HCT116 (cell line): ENCODE data around the gene MAN2C1. TPM values are rescaled to one million over a fixed set of nuclear protein-coding genes. Genes with fewer than 3 reads are reported as not detected.

Experiments
- ATAC-seq: fragments of 200-7000 bp; cut with Tn5 transposase; 2 replicates; pipeline ENCODE4 v1.9.1; 2020; ENCODE audit warnings: mild to moderate bottlenecking, moderate library complexity
- BruUV-seq: library from RNA; stranded (reverse); fragments of 400-500 nt; replicated peaks from 2 replicates; lab custom pipeline; 2021; lab: Mats Ljungman, UMichigan
- CTCF ChIA-PET: fragments of 300-600 bp; sonication (Branson Sonifier 250); formaldehyde crosslinking; loops from one replicate; lab custom pipeline; 2021; ENCODE audit warnings: antibody characterized with exemption; lab: Charles Lee
- POLR2A ChIA-PET: fragments of 300-600, 350-600 bp; sonication (Branson Sonifier 250); formaldehyde crosslinking; loops from one replicate; lab custom pipeline; 2021; ENCODE audit warnings: antibody characterized with exemption; lab: Charles Lee
- RAD21 ChIA-PET, 2 experiments: fragments of 300-600 bp; sonication (Branson Sonifier 250); formaldehyde crosslinking; loops; one replicate each; lab custom pipeline; 2023; ENCODE audit warnings: low total read pairs in 2 of 2; ENCODE audit not compliant: uncharacterized antibody in 2 of 2, unreplicated experiment in 2 of 2, low non-redundant PET in 1 of 2; lab: Charles Lee
- DNase-seq: peaks from one replicate; pipeline ENCODE4 v3.0.0-alpha.2; 2010; ENCODE audit warnings: low read depth, low spot score
- H2AFZ ChIP-seq: fragments of 200-600 bp; shearing (Covaris generic), sonication (generic); 2 replicates; pipeline ENCODE4 v1.6.1; 2017; ENCODE audit warnings: low read depth, mixed run types, mixed read lengths, antibody characterized with exemption, low read length; ENCODE audit not compliant: poor library complexity, severe bottlenecking
- H3K27ac ChIP-seq: 2 replicates; pipeline ENCODE4 v1.5.1; 2012; ENCODE audit warnings: low read depth, low read length
- H3K27me3 ChIP-seq: fragments of 200-600 bp; sonication (generic); 2 replicates; pipeline ENCODE4 v1.6.1; 2016; ENCODE audit warnings: mixed run types, low read length, mixed read lengths; ENCODE audit not compliant: insufficient read depth
- H3K36me3 ChIP-seq, 2 experiments: fragments of 200-500 bp in 1 of 2; fragments of 200-600 bp in 1 of 2; sonication (Bioruptor generic) in 1 of 2; sonication (generic) in 1 of 2; 2 replicates each; pipeline versions ENCODE4 v1.5.1 to v1.6.1; 2014 to 2016; ENCODE audit warnings: low read length in 2 of 2, inconsistent platforms in 1 of 2, mixed read lengths in 1 of 2, mixed run types in 1 of 2; ENCODE audit not compliant: insufficient read depth in 2 of 2, control insufficient read depth in 1 of 2
- H3K4me1 ChIP-seq, 2 experiments: fragments of 200-600 bp in 1 of 2; sonication (generic) in 1 of 2; 2 replicates each; pipeline versions ENCODE4 v1.5.1 to v1.6.1; 2012 to 2017; ENCODE audit warnings: low read length in 2 of 2, inconsistent platforms in 1 of 2, mild to moderate bottlenecking in 1 of 2, mixed read lengths in 1 of 2, mixed run types in 1 of 2, moderate library complexity in 1 of 2; ENCODE audit not compliant: insufficient read depth in 2 of 2, control insufficient read depth in 1 of 2
- H3K4me2 ChIP-seq: fragments of 200-600 bp; sonication (generic); 2 replicates; pipeline ENCODE4 v1.6.1; 2017; ENCODE audit warnings: mixed run types, low read length, mixed read lengths
- H3K4me3 ChIP-seq, 2 experiments: fragments of 200-600 bp in 1 of 2; sonication (generic) in 1 of 2; replicated peaks in 1 of 2; 2 replicates each; pipeline ENCODE4 v1.5.1; 2011 to 2016; ENCODE audit warnings: low read length in 2 of 2, control low read depth in 1 of 2, low read depth in 1 of 2, mild to moderate bottlenecking in 1 of 2, mixed read lengths in 1 of 2, mixed run types in 1 of 2
- H3K79me2 ChIP-seq: fragments of 200-600 bp; sonication (generic); 2 replicates; pipeline ENCODE4 v1.6.1; 2017; ENCODE audit warnings: mild to moderate bottlenecking, mixed run types, low read length, moderate library complexity, mixed read lengths; ENCODE audit not compliant: insufficient read depth
- H3K9ac ChIP-seq: fragments of 200-600 bp; sonication (generic); 2 replicates; pipeline ENCODE4 v1.6.1; 2016; ENCODE audit warnings: low read length, mixed read lengths
- H3K9me2 ChIP-seq: fragments of 200-600 bp; sonication (generic), shearing (Covaris generic); 2 replicates; pipeline ENCODE4 v1.6.1; 2017; ENCODE audit warnings: mixed run types, mild to moderate bottlenecking, moderate library complexity; ENCODE audit not compliant: insufficient read depth
- H3K9me3 ChIP-seq, 2 experiments: fragments of 200-500 bp in 1 of 2; fragments of 200-600 bp in 1 of 2; sonication (Bioruptor generic) in 1 of 2; sonication (generic) in 1 of 2; 2 replicates each; pipeline ENCODE4 v1.6.1; 2014 to 2017; ENCODE audit warnings: low read length in 2 of 2, mixed read lengths in 2 of 2, inconsistent platforms in 1 of 2, low read depth in 1 of 2, mild to moderate bottlenecking in 1 of 2, mixed run types in 1 of 2, moderate library complexity in 1 of 2; ENCODE audit not compliant: control insufficient read depth in 1 of 2, insufficient read depth in 1 of 2
- H4K20me1 ChIP-seq: fragments of 200-600 bp; sonication (generic), shearing (Covaris generic); 2 replicates; pipeline ENCODE4 v1.6.1; 2017; ENCODE audit warnings: mixed run types, mild to moderate bottlenecking, moderate library complexity; ENCODE audit not compliant: insufficient read depth
- ELF1 ChIP-seq: IDR thresholded peaks from 2 replicates; pipeline ENCODE4 v1.6.1; 2012; ENCODE audit warnings: low read depth, borderline replicate concordance
- POLR2A ChIP-seq: IDR thresholded peaks from 2 replicates; pipeline ENCODE4 v1.7.0; 2011; ENCODE audit warnings: borderline replicate concordance; ENCODE audit not compliant: insufficient read depth, insufficient read length; ENCODE audit errors: extremely low read depth
- POLR2AphosphoS5 ChIP-seq: IDR thresholded peaks from 2 replicates; pipeline ENCODE4 v1.6.1; 2011; ENCODE audit warnings: mild to moderate bottlenecking, low read depth, low read length, moderate library complexity
- REST ChIP-seq: IDR thresholded peaks from 2 replicates; pipeline ENCODE4 v1.6.1; 2012; ENCODE audit warnings: low read depth
- SIN3A ChIP-seq: IDR thresholded peaks from 2 replicates; pipeline ENCODE4 v1.6.1; 2012; ENCODE audit warnings: low read depth
- SP1 ChIP-seq: IDR thresholded peaks from 2 replicates; pipeline ENCODE4 v1.6.1; 2012; ENCODE audit warnings: low read depth
- YY1 ChIP-seq: IDR thresholded peaks from 2 replicates; pipeline ENCODE4 v1.6.1; 2011; ENCODE audit warnings: low read length, low read depth, moderate library complexity, mild to moderate bottlenecking; ENCODE audit not compliant: insufficient replicate concordance; ENCODE audit errors: extremely low read depth
- intact Hi-C: fragments of 100-400 bp; cut with micrococcal nuclease; formaldehyde crosslinking; loops from 2 replicates; pipeline ENCODE4 v1.10.0; 2022
- total RNA-seq: library from RNA; stranded (reverse); gene quantifications from one replicate; pipeline ENCODE4 v1.2.1, GENCODE V29; 2021; ENCODE audit not compliant: unreplicated experiment

Gene MAN2C1
- total RNA-seq, 1 experiment from 2014 or later: 118 TPM

DNA sequence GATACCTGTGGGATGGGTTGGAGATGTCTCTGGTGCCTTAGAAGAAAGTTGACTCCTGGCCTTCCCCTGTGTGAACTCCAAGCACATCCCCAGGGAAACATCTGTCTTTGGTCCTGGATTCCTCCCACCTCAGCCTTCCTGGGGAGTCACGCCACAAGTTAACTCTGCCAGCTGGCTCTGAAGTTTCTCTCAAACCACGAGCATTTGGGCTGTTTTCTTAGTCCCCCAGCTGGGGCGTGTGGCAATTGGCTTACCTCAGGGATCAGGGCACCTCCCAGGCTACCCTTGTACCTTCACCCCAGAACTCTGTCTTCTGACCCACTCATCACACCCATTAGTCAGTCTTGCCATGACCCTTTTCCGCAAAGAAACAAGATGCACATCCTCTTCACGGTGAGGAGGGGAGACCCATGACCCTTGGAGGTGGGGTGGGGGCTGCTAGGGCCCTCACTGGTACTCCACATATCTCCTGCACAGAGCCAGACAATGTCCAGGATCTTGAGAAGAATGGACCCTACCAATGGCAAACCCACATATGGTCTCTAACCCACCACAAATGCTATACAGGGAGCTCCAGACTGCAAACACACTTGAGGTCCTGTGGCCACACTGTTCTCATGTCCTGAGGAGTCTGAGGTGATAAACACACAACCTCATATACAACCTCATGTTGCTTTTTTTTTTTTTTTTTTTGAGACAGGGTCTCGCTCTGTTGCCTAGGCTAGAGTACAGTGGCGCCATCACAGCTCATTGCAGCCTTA lies 17.6 kb downstream of the MAN2C1 start:
- Histone ChIP-seq H3K27ac (no peak overlapping the region), H3K9me3 (no peaks in the 10 kb centered on the region), H3K4me3 (no peak overlapping the region), H3K9ac (no peak overlapping the region), H2AFZ (no peak overlapping the region), H3K4me2 (no peak overlapping the region), H3K4me1 (peaks cover 6 to 15% of the 10 kb centered on the region in 2 experiments; a peak in 3 of 4 replicates), H3K27me3 (no peaks in the 10 kb centered on the region), H3K79me2 (no peaks in the 10 kb centered on the region), H4K20me1 (no peaks in the 10 kb centered on the region), H3K9me2 (no peaks in the 10 kb centered on the region), H3K36me3 (no peaks in the 10 kb centered on the region)
- intact Hi-C loops: no loop called here
- no peak for DNase-seq
- no TSS peak for BruUV-seq
- ChIA-PET POLR2A (interaction anchor here (1.2 kb wide), 1 partner anchor 101 kb away, joined by 4 read pairs; the partner anchor contains the start of gene SIN3A), RAD21 (no interaction called here), CTCF (no interaction called here)
- TF ChIP-seq SIN3A: no peak
- no peak for TF ChIP-seq POLR2AphosphoS5
- TF ChIP-seq ELF1: no peak
- no peak for TF ChIP-seq YY1
- no peak for TF ChIP-seq POLR2A
- TF ChIP-seq REST: no peak
- TF ChIP-seq SP1: no peak
- ATAC-seq: no peak
